ENCODE measurements around the gene ASB8.

Gene ASB8

GRCh38 chr12:48184549-48184922 lies 27.2 kb upstream of the ASB8 start:
- TF ChIP-seq, protein P1, sequence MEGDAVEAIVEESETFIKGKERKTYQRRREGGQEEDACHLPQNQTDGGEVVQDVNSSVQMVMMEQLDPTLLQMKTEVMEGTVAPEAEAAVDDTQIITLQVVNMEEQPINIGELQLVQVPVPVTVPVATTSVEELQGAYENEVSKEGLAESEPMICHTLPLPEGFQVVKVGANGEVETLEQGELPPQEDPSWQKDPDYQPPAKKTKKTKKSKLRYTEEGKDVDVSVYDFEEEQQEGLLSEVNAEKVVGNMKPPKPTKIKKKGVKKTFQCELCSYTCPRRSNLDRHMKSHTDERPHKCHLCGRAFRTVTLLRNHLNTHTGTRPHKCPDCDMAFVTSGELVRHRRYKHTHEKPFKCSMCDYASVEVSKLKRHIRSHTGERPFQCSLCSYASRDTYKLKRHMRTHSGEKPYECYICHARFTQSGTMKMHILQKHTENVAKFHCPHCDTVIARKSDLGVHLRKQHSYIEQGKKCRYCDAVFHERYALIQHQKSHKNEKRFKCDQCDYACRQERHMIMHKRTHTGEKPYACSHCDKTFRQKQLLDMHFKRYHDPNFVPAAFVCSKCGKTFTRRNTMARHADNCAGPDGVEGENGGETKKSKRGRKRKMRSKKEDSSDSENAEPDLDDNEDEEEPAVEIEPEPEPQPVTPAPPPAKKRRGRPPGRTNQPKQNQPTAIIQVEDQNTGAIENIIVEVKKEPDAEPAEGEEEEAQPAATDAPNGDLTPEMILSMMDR (IDR thresholded peaks at IDR 0.05; ENCODE audit: insufficient read depth, low read length, missing control alignments), result no peak
- CTCF ChIA-PET, result interaction anchor here (0.9 to 3.1 kb wide), 6 partner anchors 8 to 433 kb away, joined by 3 to 11 read pairs (median 7); no protein-coding TSS in a partner anchor
- peak overlapping the region; percentile 80 for H3K4me3 ChIP-seq (ENCODE audit: low read depth, low read length)
- DNase-seq (ENCODE audit: low read depth, low spot score), result no peak
- POLR2A ChIA-PET, result no interaction called here

DNA sequence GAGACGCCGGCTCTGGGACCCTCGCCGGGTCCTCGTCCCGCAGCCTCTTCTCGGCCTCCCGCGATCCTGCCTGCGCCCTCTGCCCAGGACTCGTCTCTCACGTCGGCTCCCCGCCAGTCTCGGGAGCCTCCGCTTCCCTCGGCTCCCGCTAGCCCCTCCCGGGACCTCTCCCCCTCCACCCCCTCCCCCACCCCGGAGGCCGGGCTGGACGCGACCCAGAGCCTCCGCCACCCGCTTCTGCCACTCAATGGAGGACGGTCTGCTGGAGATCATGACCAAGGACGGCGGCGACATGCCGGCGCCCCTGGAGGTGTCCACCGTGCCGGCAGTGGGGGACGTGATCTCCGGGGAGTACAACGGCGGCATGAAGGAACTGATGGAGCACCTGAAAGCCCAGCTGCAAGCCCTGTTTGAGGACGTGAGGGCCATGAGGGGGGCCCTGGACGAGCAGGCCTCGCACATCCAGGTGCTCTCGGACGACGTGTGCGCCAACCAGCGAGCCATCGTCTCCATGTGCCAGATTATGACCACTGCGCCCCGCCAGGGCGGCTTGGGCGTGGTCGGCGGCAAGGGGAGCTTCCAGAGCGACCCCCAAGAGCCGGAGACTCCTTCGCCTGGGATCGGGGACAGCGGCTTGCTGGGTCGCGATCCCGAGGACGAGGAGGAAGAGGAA lies 26.7 kb upstream of the ASB8 start:
- H3K4me3 ChIP-seq (ENCODE audit: low read depth, low read length), result peak overlapping the region; percentile 80
- TF ChIP-seq, protein P1 (IDR thresholded peaks at IDR 0.05; ENCODE audit: insufficient read depth, low read length, missing control alignments), result no peak
- no peak for DNase-seq (ENCODE audit: low read depth, low spot score)
- CTCF ChIA-PET, result interaction anchor here (0.9 to 3.1 kb wide), 6 partner anchors 11 to 434 kb away, joined by 3 to 11 read pairs (median 6); no protein-coding TSS in a partner anchor
- POLR2A ChIA-PET, result no interaction called here

DNA sequence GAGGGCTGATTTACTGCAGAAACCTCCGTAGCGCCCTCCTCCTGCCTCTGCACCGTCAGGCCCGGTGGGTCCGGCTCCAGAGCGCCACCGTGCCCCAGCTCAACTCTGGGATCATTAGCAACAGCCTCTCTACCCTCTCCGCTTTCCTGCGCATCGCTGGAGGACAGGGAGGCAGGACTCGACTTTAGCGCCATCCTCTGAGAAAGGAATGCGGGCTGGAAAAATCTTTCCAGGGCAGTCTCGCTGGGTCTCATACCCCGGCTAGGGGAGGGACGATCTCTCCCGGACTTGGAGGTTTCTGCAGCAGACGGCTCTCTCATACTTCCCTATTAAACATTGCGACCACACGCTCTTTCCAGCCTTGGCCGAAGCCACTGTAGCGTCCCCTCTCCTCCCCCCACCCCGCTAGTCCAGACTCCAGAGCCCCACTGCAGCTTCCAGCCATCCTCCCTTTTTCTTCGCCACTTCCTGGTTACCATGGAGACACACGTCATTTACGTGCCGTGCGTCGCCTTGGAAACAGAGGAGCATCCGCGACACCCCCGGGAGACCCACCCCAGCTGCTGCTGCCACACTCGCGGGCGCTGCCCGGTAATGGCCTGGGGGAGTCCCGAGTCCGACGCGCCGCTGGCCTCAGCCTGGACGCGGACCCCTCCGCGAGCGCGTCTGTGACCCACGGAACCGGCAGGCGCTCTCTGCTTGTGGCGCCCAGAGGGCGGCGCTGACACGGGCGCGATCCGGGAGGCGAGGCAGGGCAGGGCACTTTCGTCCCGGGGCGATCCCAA lies 26.0 kb upstream of the ASB8 start, which contains the start of gene CCDC184:
Gene CCDC184, plus strand, starts transcription at position 554 of the 785 bp plus-strand sequence. CDS start 479 bp downstream, outside the sequence.
- DNase-seq (ENCODE audit: low read depth, low spot score), result no peak
- ChIA-PET CTCF (interaction anchor here (0.8 to 3.1 kb wide), 14 partner anchors 9 to 438 kb away, joined by 3 to 11 read pairs (median 4); partner anchors contain the start of gene ASB8), POLR2A (interaction anchor here (1.2 kb wide), 1 partner anchor 14 kb away, joined by 4 read pairs; no protein-coding TSS in a partner anchor)
- TF ChIP-seq, protein P1 (IDR thresholded peaks at IDR 0.05; ENCODE audit: insufficient read depth, low read length, missing control alignments), result peak; percentile 60
- peak within 1 kb of the TSS; percentile 80 for H3K4me3 ChIP-seq (ENCODE audit: low read depth, low read length)

DNA sequence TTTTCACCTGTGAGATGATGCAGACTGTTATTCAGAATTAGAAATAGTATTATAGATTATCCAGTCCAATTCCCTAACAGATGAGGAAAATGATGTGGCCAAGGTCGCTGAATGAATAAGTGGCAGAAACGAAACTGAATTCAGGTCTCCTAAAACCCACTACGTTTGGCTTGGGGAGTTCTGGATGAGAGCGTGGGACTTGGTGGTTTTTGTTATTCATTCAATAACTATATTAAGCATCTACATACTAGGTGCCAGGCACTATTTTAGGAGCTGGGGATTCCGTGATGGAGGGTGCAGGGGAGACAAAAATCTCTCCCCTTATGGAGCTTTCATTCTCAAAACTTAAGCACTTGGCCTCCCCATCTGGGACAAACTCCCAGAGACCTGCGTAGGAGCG lies 25.3 kb upstream of the ASB8 start:
- no peak for DNase-seq (ENCODE audit: low read depth, low spot score)
- ChIA-PET POLR2A (interaction anchor here (1.2 kb wide), 1 partner anchor 15 kb away, joined by 4 read pairs; no protein-coding TSS in a partner anchor), CTCF (interaction anchor here (0.8 to 3.1 kb wide), 14 partner anchors 9 to 439 kb away, joined by 3 to 11 read pairs (median 4); partner anchors contain the start of gene ASB8)
- peak overlapping the region; percentile 80 for H3K4me3 ChIP-seq (ENCODE audit: low read depth, low read length)
- TF ChIP-seq, protein P1 (IDR thresholded peaks at IDR 0.05; ENCODE audit: insufficient read depth, low read length, missing control alignments), result no peak

- ChIA-PET POLR2A (no interaction called here), CTCF (interaction anchor here (0.9 to 9.5 kb wide), 3 partner anchors 12 to 217 kb away, joined by 4 to 77 read pairs (median 5); partner anchors contain the start of gene TMEM106C)
- DNase-seq (ENCODE audit: low read depth, low spot score), result no peak
- TF ChIP-seq, protein P1 (IDR thresholded peaks at IDR 0.05; ENCODE audit: insufficient read depth, low read length, missing control alignments), result no peak
- H3K4me3 ChIP-seq (ENCODE audit: low read depth, low read length), result no peak overlapping the region
These were observed 23.7 kb upstream of the ASB8 start for GRCh38 chr12:48180857-48181495.
